ENCODE data around the gene EFNA2.

DNA sequence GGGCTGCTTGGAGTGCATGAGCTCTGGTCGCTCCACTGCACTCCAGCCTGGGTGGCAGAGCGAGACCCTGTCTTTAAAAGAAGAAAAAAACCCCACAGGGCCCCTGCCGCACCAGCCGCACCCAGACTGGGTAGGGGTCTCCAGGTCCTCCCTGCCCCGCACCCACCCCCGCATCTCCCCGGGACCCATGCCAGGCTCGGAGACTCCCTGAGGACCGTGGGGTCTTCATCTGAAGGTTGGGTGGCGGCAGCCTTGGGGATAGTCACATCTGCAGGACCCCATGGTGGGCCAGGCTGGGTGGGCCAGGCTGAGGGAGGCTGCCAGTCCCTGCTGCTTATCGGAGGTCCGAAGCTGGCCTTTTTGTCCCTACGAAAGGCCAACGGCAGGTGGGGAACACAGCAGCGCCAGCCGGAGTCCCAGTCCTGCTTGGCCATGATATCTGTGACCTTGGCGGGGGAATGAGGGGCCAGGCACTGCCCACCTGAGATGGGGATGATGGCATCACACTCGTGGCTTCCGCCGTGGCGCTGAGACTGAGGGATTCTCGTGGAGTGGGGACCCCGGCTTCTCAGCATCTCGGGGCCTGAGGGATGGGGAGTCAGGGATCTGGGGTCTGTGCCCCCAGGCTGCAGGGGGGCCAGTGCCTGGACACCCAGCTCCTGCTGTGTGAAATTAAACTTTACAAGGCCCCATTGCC, 11.1 kb downstream of the EFNA2 start:
- TF ChIP-seq, protein P1, sequence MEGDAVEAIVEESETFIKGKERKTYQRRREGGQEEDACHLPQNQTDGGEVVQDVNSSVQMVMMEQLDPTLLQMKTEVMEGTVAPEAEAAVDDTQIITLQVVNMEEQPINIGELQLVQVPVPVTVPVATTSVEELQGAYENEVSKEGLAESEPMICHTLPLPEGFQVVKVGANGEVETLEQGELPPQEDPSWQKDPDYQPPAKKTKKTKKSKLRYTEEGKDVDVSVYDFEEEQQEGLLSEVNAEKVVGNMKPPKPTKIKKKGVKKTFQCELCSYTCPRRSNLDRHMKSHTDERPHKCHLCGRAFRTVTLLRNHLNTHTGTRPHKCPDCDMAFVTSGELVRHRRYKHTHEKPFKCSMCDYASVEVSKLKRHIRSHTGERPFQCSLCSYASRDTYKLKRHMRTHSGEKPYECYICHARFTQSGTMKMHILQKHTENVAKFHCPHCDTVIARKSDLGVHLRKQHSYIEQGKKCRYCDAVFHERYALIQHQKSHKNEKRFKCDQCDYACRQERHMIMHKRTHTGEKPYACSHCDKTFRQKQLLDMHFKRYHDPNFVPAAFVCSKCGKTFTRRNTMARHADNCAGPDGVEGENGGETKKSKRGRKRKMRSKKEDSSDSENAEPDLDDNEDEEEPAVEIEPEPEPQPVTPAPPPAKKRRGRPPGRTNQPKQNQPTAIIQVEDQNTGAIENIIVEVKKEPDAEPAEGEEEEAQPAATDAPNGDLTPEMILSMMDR (conservative IDR thresholded peaks at IDR 0.05; ENCODE audit: low read depth, low read length) = no peak
- TF ChIP-seq FOS (IDR thresholded peaks at IDR 0.05; ENCODE audit: low read depth, low read length) = no peak
- no peak for TF ChIP-seq POLR2A (IDR thresholded peaks at IDR 0.05; ENCODE audit: low read depth, low read length)
- no peak for TF ChIP-seq NFE2L2 (IDR thresholded peaks at IDR 0.05; ENCODE audit: low read depth, low read length)
- TF ChIP-seq RAD21 (IDR thresholded peaks at IDR 0.05; ENCODE audit: low read length) = no peak
- no peak for TF ChIP-seq MAFK (IDR thresholded peaks at IDR 0.05; ENCODE audit: low read depth, low read length)
- TF ChIP-seq MXI1 (IDR thresholded peaks at IDR 0.05; ENCODE audit: borderline replicate concordance, low read depth, low read length) = no peak
- TF ChIP-seq BHLHE40 (IDR thresholded peaks at IDR 0.05; ENCODE audit: low read depth, low read length) = no peak
- TF ChIP-seq, protein P2, sequence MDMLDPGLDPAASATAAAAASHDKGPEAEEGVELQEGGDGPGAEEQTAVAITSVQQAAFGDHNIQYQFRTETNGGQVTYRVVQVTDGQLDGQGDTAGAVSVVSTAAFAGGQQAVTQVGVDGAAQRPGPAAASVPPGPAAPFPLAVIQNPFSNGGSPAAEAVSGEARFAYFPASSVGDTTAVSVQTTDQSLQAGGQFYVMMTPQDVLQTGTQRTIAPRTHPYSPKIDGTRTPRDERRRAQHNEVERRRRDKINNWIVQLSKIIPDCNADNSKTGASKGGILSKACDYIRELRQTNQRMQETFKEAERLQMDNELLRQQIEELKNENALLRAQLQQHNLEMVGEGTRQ (IDR thresholded peaks at IDR 0.05; ENCODE audit: low read depth, low read length) = no peak
- TF ChIP-seq SMC3 (IDR thresholded peaks at IDR 0.05; ENCODE audit: low read depth, low read length) = no peak
- TF ChIP-seq MAZ (IDR thresholded peaks at IDR 0.05; ENCODE audit: borderline replicate concordance, low read depth, low read length) = no peak
- no peak for TF ChIP-seq CEBPB (IDR thresholded peaks at IDR 0.05; ENCODE audit: low read depth, low read length)

Measured in IMR-90 (cell line).